ENCODE data around the gene FBN1. TPM values are rescaled to one million over a fixed set of nuclear protein-coding genes. Genes with fewer than 3 reads are reported as not detected.

FBN1 gene
- polyA plus RNA-seq, 2 of the 4 experiments (the other 2 are of a cell fraction), result 6.3 to 9.4 TPM

- TF ChIP-seq, protein P1, sequence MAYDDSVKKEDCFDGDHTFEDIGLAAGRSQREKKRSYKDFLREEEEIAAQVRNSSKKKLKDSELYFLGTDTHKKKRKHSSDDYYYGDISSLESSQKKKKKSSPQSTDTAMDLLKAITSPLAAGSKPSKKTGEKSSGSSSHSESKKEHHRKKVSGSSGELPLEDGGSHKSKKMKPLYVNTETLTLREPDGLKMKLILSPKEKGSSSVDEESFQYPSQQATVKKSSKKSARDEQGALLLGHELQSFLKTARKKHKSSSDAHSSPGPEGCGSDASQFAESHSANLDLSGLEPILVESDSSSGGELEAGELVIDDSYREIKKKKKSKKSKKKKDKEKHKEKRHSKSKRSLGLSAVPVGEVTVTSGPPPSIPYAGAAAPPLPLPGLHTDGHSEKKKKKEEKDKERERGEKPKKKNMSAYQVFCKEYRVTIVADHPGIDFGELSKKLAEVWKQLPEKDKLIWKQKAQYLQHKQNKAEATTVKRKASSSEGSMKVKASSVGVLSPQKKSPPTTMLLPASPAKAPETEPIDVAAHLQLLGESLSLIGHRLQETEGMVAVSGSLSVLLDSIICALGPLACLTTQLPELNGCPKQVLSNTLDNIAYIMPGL (CRISPR knock-in tag; IDR thresholded peaks at IDR 0.05; ENCODE audit: borderline replicate concordance), result no peak
- TF ChIP-seq, protein P2, sequence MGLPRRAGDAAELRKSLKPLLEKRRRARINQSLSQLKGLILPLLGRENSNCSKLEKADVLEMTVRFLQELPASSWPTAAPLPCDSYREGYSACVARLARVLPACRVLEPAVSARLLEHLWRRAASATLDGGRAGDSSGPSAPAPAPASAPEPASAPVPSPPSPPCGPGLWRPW (IDR thresholded peaks at IDR 0.05), result no peak
- TF ChIP-seq HEYL (CRISPR knock-in tag; IDR thresholded peaks at IDR 0.05) (no peak), JUNB (IDR thresholded peaks at IDR 0.05) (no peak), ELK1 (IDR thresholded peaks at IDR 0.05; ENCODE audit: low read depth, low read length) (no peak)
Measured at GRCh38 chr15:48411971-48412591, 233.4 kb downstream of the FBN1 start (continued).

- POLR2A ChIA-PET, result no interaction called here
- no peak for DNase-seq (ENCODE audit: low read depth in 1 of 2, low spot score in 1 of 2)
- FAIRE-seq, result no peak
- H3K4me1 ChIP-seq, result peaks cover 9% of the 10 kb centered on the region; the same call in 2 of the 3 replicates
- H3K4me3 ChIP-seq, result no peak overlapping the region
- no peak for TF ChIP-seq ZNF302 (CRISPR knock-in tag; IDR thresholded peaks at IDR 0.05)
- TF ChIP-seq EHMT2 (IDR thresholded peaks at IDR 0.05; ENCODE audit: low read depth), result no peak
- no peak for TF ChIP-seq ELK1 (IDR thresholded peaks at IDR 0.05; ENCODE audit: low read depth, low read length)
- TF ChIP-seq, protein P1 (CRISPR knock-in tag; IDR thresholded peaks at IDR 0.05; ENCODE audit: borderline replicate concordance), result no peak
- no peak for TF ChIP-seq HOXA7 (CRISPR knock-in tag; IDR thresholded peaks at IDR 0.05)
- no peak for TF ChIP-seq FOXS1 (CRISPR knock-in tag; IDR thresholded peaks at IDR 0.05)
- TF ChIP-seq, protein P3, sequence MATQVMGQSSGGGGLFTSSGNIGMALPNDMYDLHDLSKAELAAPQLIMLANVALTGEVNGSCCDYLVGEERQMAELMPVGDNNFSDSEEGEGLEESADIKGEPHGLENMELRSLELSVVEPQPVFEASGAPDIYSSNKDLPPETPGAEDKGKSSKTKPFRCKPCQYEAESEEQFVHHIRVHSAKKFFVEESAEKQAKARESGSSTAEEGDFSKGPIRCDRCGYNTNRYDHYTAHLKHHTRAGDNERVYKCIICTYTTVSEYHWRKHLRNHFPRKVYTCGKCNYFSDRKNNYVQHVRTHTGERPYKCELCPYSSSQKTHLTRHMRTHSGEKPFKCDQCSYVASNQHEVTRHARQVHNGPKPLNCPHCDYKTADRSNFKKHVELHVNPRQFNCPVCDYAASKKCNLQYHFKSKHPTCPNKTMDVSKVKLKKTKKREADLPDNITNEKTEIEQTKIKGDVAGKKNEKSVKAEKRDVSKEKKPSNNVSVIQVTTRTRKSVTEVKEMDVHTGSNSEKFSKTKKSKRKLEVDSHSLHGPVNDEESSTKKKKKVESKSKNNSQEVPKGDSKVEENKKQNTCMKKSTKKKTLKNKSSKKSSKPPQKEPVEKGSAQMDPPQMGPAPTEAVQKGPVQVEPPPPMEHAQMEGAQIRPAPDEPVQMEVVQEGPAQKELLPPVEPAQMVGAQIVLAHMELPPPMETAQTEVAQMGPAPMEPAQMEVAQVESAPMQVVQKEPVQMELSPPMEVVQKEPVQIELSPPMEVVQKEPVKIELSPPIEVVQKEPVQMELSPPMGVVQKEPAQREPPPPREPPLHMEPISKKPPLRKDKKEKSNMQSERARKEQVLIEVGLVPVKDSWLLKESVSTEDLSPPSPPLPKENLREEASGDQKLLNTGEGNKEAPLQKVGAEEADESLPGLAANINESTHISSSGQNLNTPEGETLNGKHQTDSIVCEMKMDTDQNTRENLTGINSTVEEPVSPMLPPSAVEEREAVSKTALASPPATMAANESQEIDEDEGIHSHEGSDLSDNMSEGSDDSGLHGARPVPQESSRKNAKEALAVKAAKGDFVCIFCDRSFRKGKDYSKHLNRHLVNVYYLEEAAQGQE (IDR thresholded peaks at IDR 0.05), result no peak
- TF ChIP-seq HOXB5 (CRISPR knock-in tag; IDR thresholded peaks at IDR 0.05), result no peak
- TF ChIP-seq EP300 (IDR thresholded peaks at IDR 0.05), result no peak
- TF ChIP-seq MAX (IDR thresholded peaks at IDR 0.05), result no peak
- TF ChIP-seq PHF8 (IDR thresholded peaks at IDR 0.05; ENCODE audit: borderline replicate concordance, low read depth), result no peak
- no peak for TF ChIP-seq POLR2A (IDR thresholded peaks at IDR 0.05; ENCODE audit: low read length)
- TF ChIP-seq, protein P2 (IDR thresholded peaks at IDR 0.05), result no peak
- no peak for TF ChIP-seq RCOR1 (IDR thresholded peaks at IDR 0.05; ENCODE audit: low read depth, low read length)
- TF ChIP-seq MAZ (IDR thresholded peaks at IDR 0.05; ENCODE audit: borderline replicate concordance, low read depth, low read length), result no peak
- TF ChIP-seq POLR2AphosphoS2 (conservative IDR thresholded peaks at IDR 0.05; ENCODE audit: low read length), result no peak
- WGBS (ENCODE audit: missing lambda C conversion rate), result 73% methylated on average over 2 of the region's 2 CpGs
- H3K9me3 ChIP-seq, result no peaks in the 10 kb centered on the region
- CTCF ChIA-PET, result no interaction called here
- no peak overlapping the region for H3K27ac ChIP-seq
- no peak overlapping the region for H3K4me2 ChIP-seq
- ATAC-seq, result no peak
Measured at GRCh38 chr15:48409623-48410022, 235.9 kb downstream of the FBN1 start.
